SW480 (cell line): ENCODE data around the gene MOCS3.

Source experiments
- DNase-seq: peaks from one replicate; pipeline ENCODE4 v3.0.0-alpha.2; 2016; ENCODE audit warnings: low spot score

Gene MOCS3

DNA sequence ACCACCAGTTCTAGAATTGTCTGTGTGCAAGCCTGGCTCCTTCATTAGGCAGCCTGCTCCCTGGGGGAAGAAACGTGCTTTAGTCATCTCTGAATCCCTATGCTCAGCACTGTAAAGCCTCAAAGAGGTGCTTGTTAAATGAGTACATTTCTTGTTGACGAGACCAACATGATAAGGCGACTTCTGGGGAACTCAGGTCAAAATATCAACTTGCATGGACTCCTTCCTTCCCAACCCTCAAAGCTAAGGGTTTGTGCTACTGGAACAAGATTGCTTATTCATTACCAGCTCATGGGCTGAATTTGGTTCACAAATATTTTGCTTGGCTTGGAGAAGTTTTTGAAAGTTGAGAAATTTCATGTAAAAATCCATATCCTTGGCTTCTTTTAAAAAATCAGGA is 53.7 kb downstream of the MOCS3 start:
- no peak for DNase-seq
